ENCODE data around the gene OR2L3. TPM values are rescaled to one million over a fixed set of nuclear protein-coding genes. Genes with fewer than 3 reads are reported as not detected.

The OR2L3 gene
- total RNA-seq, 1 donor from 2014 or later = not detected

DNA sequence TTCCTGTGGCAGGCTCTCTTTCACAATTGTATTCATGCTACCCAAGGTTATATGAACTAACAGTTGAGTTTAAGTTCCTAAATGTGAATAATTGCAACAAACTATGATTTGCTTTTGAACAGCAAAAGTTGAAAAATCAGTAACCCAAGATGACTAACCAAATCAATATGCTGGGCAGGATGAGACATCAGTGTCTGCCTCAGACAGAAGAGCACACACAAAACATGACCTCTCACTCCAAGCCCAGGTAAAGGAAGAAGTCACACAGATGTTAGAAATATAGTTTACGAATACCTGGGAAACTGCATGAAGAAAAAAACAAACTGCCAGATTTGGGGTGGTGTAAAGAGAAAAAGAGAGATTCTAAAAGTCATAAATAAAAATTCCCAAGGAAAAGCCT is 51.9 kb downstream of the OR2L3 start:
- no peaks in the 10 kb centered on the region for H3K4me1 Mint-ChIP-seq
- DNase-seq (ENCODE audit: low read depth, low spot score) = no peak
- H3K4me3 Mint-ChIP-seq = no peak overlapping the region
- H3K27me3 Mint-ChIP-seq (ENCODE audit: low read depth) = no peaks in the 10 kb centered on the region
- TF ChIP-seq, protein P1, sequence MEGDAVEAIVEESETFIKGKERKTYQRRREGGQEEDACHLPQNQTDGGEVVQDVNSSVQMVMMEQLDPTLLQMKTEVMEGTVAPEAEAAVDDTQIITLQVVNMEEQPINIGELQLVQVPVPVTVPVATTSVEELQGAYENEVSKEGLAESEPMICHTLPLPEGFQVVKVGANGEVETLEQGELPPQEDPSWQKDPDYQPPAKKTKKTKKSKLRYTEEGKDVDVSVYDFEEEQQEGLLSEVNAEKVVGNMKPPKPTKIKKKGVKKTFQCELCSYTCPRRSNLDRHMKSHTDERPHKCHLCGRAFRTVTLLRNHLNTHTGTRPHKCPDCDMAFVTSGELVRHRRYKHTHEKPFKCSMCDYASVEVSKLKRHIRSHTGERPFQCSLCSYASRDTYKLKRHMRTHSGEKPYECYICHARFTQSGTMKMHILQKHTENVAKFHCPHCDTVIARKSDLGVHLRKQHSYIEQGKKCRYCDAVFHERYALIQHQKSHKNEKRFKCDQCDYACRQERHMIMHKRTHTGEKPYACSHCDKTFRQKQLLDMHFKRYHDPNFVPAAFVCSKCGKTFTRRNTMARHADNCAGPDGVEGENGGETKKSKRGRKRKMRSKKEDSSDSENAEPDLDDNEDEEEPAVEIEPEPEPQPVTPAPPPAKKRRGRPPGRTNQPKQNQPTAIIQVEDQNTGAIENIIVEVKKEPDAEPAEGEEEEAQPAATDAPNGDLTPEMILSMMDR (conservative IDR thresholded peaks at IDR 0.05) = no peak
- no peak overlapping the region for H3K27ac Mint-ChIP-seq (ENCODE audit: unreplicated experiment)
- peaks cover 33% of the 10 kb centered on the region for H3K9me3 Mint-ChIP-seq
- H3K36me3 Mint-ChIP-seq (ENCODE audit: low read depth) = peaks cover 12% of the 10 kb centered on the region

DNA sequence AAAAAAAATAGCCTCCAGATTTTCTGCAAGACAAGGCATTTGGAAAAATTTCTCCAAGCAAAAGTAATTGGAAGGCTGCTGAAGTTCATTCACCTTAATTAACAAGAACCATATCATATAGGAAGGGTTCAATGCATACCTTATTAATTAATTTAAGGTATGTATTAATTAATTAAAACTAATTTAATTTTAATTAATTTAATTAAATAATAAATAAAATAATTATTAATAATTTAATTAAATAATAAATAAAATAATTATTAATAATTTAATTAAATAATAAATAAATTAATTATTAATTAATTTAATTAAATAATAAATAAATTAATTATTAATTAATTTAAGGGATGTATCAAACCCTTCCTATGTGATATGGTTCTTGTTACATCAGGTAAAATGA is 56.2 kb downstream of the OR2L3 start:
- peaks cover 28% of the 10 kb centered on the region for H3K9me3 Mint-ChIP-seq
- peaks cover 5% of the 10 kb centered on the region for H3K36me3 Mint-ChIP-seq (ENCODE audit: low read depth)
- H3K4me1 Mint-ChIP-seq = no peaks in the 10 kb centered on the region
- H3K27ac Mint-ChIP-seq (ENCODE audit: unreplicated experiment) = no peak overlapping the region
- H3K27me3 Mint-ChIP-seq (ENCODE audit: low read depth) = no peaks in the 10 kb centered on the region
- no peak overlapping the region for H3K4me3 Mint-ChIP-seq
- TF ChIP-seq, protein P1 (conservative IDR thresholded peaks at IDR 0.05) = no peak
- DNase-seq (ENCODE audit: low read depth, low spot score) = no peak

DNA sequence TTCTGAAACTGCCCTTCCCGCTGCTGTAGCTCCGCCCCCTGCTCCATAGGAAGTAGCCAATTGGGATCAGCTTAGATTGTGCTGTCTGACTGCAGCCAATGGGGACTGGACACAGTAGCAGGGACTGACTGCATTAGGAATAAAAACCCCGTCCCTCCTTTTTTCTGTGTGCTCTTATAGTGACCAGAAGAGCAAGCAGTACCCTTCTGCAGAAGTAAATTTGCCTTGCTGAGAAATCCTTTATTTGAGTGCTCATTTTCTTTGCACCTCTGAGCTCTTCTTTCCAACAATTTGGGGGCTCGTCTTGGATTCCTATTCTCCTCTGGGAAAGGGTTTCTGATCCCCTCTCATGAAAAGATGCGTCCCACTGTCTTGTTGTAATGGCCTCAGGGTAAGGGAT is 64.5 kb downstream of the OR2L3 start:
- H3K27me3 Mint-ChIP-seq (ENCODE audit: low read depth) = no peaks in the 10 kb centered on the region
- no peak overlapping the region for H3K27ac Mint-ChIP-seq (ENCODE audit: unreplicated experiment)
- DNase-seq (ENCODE audit: low read depth, low spot score) = no peak
- H3K36me3 Mint-ChIP-seq (ENCODE audit: low read depth) = peaks cover 10% of the 10 kb centered on the region
- H3K4me1 Mint-ChIP-seq = no peaks in the 10 kb centered on the region
- no peak overlapping the region for H3K4me3 Mint-ChIP-seq
- TF ChIP-seq, protein P1 (conservative IDR thresholded peaks at IDR 0.05) = no peak
- H3K9me3 Mint-ChIP-seq = peaks cover 30% of the 10 kb centered on the region

Other genes with a start within 250 kb of the OR2L3 start
- gene OR14A16, start 222.7 kb upstream of the OR2L3 start, total RNA-seq = not detected in 2 replicates
- not detected in 2 replicates for gene OR11L1, start 204.9 kb upstream of the OR2L3 start, total RNA-seq
- 1.6 and 2.1 TPM in 2 replicates for gene TRIM58, start 189.6 kb upstream of the OR2L3 start, total RNA-seq
- gene OR2W3, start 151.2 kb upstream of the OR2L3 start, total RNA-seq = 0.75 and 0.96 TPM in 2 replicates
- gene OR2T8, start 126.6 kb upstream of the OR2L3 start, total RNA-seq = not detected in 2 replicates
- not detected in 2 replicates for gene OR2AJ1, start 121.9 kb upstream of the OR2L3 start, total RNA-seq
- not detected in 2 replicates for gene OR2L8, start 98.0 kb upstream of the OR2L3 start, total RNA-seq
- not detected in 2 replicates for gene OR2AK2, start 81.6 kb upstream of the OR2L3 start, total RNA-seq
- not detected in 2 replicates for gene OR2L5, start 33.2 kb upstream of the OR2L3 start, total RNA-seq
- 0.09 TPM in 2 replicates for gene OR2L2, start 16.8 kb upstream of the OR2L3 start, total RNA-seq
- not detected in 2 replicates for gene OR2L13, start 48.3 kb downstream of the OR2L3 start, total RNA-seq
- not detected in 2 replicates for gene OR2M5, start 98.3 kb downstream of the OR2L3 start, total RNA-seq
- gene OR2M2, start 128.0 kb downstream of the OR2L3 start, total RNA-seq = not detected in 2 replicates
- not detected in 2 replicates for gene OR2M3, start 150.4 kb downstream of the OR2L3 start, total RNA-seq
- gene OR2M4, start 184.6 kb downstream of the OR2L3 start, total RNA-seq = not detected in 2 replicates
- not detected in 2 replicates for gene OR2T33, start 231.1 kb downstream of the OR2L3 start, total RNA-seq